Testis (tissue), 5 donors: Measurements from ENCODE around the gene FBXO36. TPM values are rescaled to one million over a fixed set of nuclear protein-coding genes. Genes with fewer than 3 reads are reported as not detected.
A peak's percentile ranks its signal among the peaks of the same experiment; 100 is the strongest.

Experiments
- DNase-seq: peaks from one replicate; pipeline ENCODE4 v3.0.0-alpha.2; 2019
- H3K27ac ChIP-seq, 2 donors: fragments of 200-600 bp; sonication (generic); one replicate each; pipeline ENCODE4 v1.5.1; 2019
- H3K27me3 ChIP-seq: fragments of 200-600 bp; sonication (generic); one replicate; pipeline ENCODE4 v1.5.1; 2019
- H3K36me3 ChIP-seq: fragments of 200-600 bp; sonication (generic); one replicate; pipeline ENCODE4 v1.5.1; 2017; ENCODE audit warnings: low read depth; ENCODE audit errors: missing control alignments
- H3K4me1 ChIP-seq: fragments of 200-600 bp; sonication (generic); one replicate; pipeline ENCODE4 v1.5.1; 2019
- H3K4me3 ChIP-seq, 2 donors: fragments of 200-600 bp; sonication (generic); one replicate each; pipeline ENCODE4 v1.5.1; 2017 to 2019
- H3K9me3 ChIP-seq: fragments of 200-600 bp; sonication (generic); one replicate; pipeline ENCODE4 v1.5.1; 2017
- POLR2A ChIP-seq: fragments of 450-650 bp; IDR thresholded peaks from one replicate; pipeline ENCODE4 v1.6.1; 2017; ENCODE audit warnings: antibody characterized with exemption, mild to moderate bottlenecking, moderate library complexity
- WGBS, 2 donors: methylation state at CpG; one replicate each; pipeline ENCODE4 v1.1.5; 2018; 5-methylcytosine and 5-hydroxymethylcytosine counted together
- intact Hi-C: fragments of 100-400 bp; cut with DNase I; formaldehyde crosslinking; loops from one replicate; pipeline ENCODE4 v1.15.1; 2023; ENCODE audit warnings: low total_unique reads
- long read RNA-seq, 2 donors: transcript quantifications; one replicate each; lab custom pipeline, GENCODE V29; 2026
- polyA plus RNA-seq: library from polyadenylated mRNA; stranded (reverse); fragments of 350-450 nt; fragmentation: Illumina TruSeq; extraction: RNeasy Lipid Tissue Mini Kit (QIAGEN cat#74804); gene quantifications from one replicate; pipeline ENCODE4 v1.2.3, GENCODE V29; 2014; ENCODE audit warnings: low read depth, low replicate concordance; ENCODE audit not compliant: insufficient read depth
- total RNA-seq, 2 donors: library from RNA; depleted of rRNA; stranded (reverse); fragments of >200 nt; gene quantifications; one replicate each; pipeline ENCODE4 v1.2.3, GENCODE V29; 2016
- TF ChIP-seq, protein P1 (sequence below), 3 experiments: fragments of 450-650 bp in 2 of 3; fragments of 200-600 bp in 1 of 3; sonication (generic) in 1 of 3; IDR thresholded peaks; one replicate each; pipeline ENCODE4 v1.5.1; 2016 to 2019; ENCODE audit warnings: antibody characterized with exemption in 3 of 3, mild to moderate bottlenecking in 2 of 3, moderate library complexity in 1 of 3

The FBXO36 gene, protein sequence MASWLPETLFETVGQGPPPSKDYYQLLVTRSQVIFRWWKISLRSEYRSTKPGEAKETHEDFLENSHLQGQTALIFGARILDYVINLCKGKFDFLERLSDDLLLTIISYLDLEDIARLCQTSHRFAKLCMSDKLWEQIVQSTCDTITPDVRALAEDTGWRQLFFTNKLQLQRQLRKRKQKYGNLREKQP
- total RNA-seq = 1 to 10 TPM; 6.8 to 7.1 TPM
- polyA plus RNA-seq = 16.8 TPM
- long read RNA-seq, donor 1, partial matches to known transcripts = 0 of 3 reads
- long read RNA-seq, donor 1, other reads (novel, unspliced or antisense) = 0 of 3 reads
- long read RNA-seq, donor 2, partial matches to known transcripts = 0 of 4 reads
- long read RNA-seq, donor 2, other reads (novel, unspliced or antisense) = 0 of 4 reads

DNA sequence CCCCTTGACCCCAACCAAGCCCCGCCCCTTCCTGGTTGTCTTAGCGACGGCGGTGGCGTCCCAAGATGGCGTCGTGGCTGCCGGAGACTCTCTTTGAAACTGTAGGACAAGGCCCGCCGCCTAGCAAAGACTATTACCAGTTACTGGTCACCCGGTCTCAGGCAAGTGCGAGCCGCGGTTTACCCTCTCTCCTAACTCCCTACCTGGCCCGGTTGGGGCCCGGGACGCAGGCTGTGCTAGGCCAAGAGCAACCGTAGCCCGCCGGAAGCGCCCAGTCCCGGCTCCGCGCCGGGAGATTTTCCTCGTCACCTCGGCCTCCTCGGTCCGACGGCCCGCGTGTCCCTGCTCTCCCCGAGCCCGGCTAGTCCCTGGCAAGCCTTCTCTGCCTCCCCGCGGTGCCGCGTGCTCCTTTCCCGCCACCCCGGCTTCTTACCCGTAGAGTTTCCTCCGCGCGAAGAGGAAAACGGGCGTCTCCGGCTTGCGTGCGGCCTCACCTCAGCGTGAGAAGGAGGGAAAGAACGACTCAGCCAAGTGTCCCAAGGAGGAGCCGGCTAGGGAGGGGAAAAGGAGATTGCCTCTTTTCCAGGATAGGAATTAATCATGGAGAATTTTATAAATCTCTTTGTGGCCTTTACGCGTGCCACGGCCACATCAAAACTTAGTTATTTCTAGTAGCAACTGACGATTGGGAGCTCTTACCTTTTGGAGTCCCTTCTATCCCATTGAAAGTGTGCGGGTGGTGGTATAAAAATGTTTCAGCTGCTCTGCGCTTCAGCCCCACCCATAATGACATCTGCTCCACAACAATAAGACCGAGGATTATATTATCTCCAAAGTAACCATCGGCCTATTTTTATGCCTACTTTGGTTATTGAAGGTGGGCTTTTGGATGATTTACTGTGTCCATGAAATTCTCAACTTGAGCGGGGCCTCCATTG lies at the start of gene FBXO36:
Gene FBXO36 (plus strand): TSS at position 55 of the 938 bp plus-strand sequence. CDS start 11 bp downstream, at position 66.
- Histone ChIP-seq H3K27me3 (no peaks in the 10 kb centered on the region), H3K27ac (peak within 1 kb of the TSS; percentile 99), H3K4me1 (peaks cover 5% of the 10 kb centered on the region), H3K36me3 (no peaks in the 10 kb centered on the region), H3K9me3 (no peaks in the 10 kb centered on the region), H3K4me3 (peak within 1 kb of the TSS; percentile 91 to 92)
- DNase-seq = peak; percentile 94
- intact Hi-C loops = no loop called here
- TF ChIP-seq, protein P1, sequence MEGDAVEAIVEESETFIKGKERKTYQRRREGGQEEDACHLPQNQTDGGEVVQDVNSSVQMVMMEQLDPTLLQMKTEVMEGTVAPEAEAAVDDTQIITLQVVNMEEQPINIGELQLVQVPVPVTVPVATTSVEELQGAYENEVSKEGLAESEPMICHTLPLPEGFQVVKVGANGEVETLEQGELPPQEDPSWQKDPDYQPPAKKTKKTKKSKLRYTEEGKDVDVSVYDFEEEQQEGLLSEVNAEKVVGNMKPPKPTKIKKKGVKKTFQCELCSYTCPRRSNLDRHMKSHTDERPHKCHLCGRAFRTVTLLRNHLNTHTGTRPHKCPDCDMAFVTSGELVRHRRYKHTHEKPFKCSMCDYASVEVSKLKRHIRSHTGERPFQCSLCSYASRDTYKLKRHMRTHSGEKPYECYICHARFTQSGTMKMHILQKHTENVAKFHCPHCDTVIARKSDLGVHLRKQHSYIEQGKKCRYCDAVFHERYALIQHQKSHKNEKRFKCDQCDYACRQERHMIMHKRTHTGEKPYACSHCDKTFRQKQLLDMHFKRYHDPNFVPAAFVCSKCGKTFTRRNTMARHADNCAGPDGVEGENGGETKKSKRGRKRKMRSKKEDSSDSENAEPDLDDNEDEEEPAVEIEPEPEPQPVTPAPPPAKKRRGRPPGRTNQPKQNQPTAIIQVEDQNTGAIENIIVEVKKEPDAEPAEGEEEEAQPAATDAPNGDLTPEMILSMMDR (IDR thresholded peaks at IDR 0.05) = no peak
- TF ChIP-seq POLR2A = no peak
- WGBS, 2 donors = 1% methylated on average over 46 to 61 of the region's 61 CpGs

DNA sequence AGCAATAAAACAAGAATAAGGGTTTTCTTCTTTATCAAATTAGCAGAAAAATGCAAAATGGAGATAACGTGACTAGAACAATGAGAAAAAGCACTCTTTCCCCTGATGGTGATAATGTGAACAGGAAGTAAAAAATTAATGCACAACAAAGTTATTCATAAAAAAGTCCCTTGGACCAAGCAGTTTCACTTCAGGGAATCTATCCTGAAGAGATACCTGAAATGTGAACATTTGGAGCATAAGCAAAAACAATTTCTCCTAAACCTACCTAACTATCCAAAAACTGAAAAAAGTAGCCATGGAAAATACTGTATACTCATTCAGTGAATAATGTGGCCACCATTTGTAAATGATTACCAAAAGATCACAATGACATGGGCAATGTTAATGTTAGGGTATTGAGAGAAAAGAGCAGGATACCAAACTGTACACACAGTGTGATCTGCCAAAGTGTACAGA lies 49.2 kb upstream of the FBXO36 start:
- WGBS, 2 donors = 40 to 45% methylated on average over 1 of the region's 1 CpG
- no peak overlapping the region for H3K4me3 ChIP-seq
- intact Hi-C loops = no loop called here
- peaks cover 9% of the 10 kb centered on the region for H3K4me1 ChIP-seq
- TF ChIP-seq, protein P1 (IDR thresholded peaks at IDR 0.05) = no peak
- TF ChIP-seq POLR2A = no peak
- no peak overlapping the region for H3K27ac ChIP-seq
- H3K36me3 ChIP-seq = peaks cover 4% of the 10 kb centered on the region
- no peak for DNase-seq
- H3K9me3 ChIP-seq = no peaks in the 10 kb centered on the region
- no peaks in the 10 kb centered on the region for H3K27me3 ChIP-seq

DNA sequence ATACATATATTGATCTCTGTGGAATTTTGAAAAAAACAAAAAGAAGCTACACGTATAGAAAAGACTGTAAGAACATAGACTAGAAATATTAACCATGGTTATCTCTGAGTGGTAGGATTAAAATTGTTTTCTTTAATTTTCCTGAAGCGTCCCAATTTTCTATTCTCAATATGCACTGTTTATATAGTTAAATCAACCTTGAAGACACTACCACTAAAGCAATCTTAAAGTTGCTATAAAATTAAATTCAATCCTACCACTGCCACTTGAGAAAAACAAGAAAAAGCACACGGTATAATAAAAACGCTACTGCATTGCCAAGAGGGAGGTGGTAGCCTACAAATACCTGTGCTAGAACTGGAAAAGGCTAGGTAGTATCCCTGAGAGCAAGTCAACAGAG lies 47.7 kb upstream of the FBXO36 start:
- no peak overlapping the region for H3K27ac ChIP-seq
- H3K9me3 ChIP-seq = no peaks in the 10 kb centered on the region
- no peaks in the 10 kb centered on the region for H3K27me3 ChIP-seq
- intact Hi-C loops = no loop called here
- WGBS, 2 donors = 86 to 87% methylated on average over 4 of the region's 4 CpGs
- H3K4me1 ChIP-seq = peaks cover 9% of the 10 kb centered on the region
- H3K4me3 ChIP-seq = no peak overlapping the region
- peaks cover 4% of the 10 kb centered on the region for H3K36me3 ChIP-seq
- no peak for DNase-seq
- TF ChIP-seq POLR2A = no peak
- TF ChIP-seq, protein P1 (IDR thresholded peaks at IDR 0.05) = no peak

DNA sequence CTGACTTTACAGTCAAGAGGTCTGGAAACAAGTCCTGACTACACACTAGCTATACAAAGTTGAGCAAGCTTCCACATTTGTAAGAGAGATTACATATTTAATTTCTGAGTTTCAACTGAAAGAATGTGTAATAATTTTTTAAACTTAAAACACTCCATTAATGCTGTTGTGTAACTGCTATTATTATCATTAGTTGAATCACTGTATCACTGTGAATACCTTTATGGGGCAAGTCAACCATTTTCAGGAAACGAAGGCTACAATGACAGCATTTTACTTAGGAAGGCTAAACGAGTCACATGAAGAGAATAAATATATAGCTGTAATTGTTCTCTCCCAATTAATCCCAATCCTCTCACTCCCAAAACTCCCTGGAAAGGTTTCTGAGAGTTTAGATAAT lies 46.8 kb upstream of the FBXO36 start:
- Histone ChIP-seq H3K36me3 (peaks cover 4% of the 10 kb centered on the region), H3K4me1 (peaks cover 9% of the 10 kb centered on the region), H3K27ac (no peak overlapping the region), H3K4me3 (no peak overlapping the region), H3K27me3 (no peaks in the 10 kb centered on the region), H3K9me3 (no peaks in the 10 kb centered on the region)
- 82 to 85% methylated on average over 2 of the region's 2 CpGs for WGBS, 2 donors
- intact Hi-C loops = no loop called here
- no peak for DNase-seq
- TF ChIP-seq, protein P1 (IDR thresholded peaks at IDR 0.05) = no peak
